ENCODE data around the gene FGG.

DNA sequence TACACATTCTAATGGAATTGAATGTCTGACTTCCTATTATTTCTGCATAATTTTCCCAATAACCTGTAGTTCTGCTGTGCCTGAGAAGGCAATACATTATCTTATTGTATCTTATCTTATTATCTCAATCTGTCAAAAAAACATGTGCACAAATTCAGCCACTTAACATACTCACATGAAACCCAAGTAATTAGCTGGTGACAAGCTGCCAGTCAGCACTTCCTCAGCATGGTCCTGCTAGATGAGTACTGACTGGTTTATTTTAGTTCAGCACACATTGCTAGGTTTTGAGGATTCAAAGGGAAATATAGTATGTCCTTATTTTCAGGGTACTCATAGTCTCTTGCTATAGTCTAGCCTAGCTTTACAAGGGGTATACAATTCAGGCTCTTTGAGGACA lies 17.9 kb upstream of the FGG start:
- TF ChIP-seq, protein P1, sequence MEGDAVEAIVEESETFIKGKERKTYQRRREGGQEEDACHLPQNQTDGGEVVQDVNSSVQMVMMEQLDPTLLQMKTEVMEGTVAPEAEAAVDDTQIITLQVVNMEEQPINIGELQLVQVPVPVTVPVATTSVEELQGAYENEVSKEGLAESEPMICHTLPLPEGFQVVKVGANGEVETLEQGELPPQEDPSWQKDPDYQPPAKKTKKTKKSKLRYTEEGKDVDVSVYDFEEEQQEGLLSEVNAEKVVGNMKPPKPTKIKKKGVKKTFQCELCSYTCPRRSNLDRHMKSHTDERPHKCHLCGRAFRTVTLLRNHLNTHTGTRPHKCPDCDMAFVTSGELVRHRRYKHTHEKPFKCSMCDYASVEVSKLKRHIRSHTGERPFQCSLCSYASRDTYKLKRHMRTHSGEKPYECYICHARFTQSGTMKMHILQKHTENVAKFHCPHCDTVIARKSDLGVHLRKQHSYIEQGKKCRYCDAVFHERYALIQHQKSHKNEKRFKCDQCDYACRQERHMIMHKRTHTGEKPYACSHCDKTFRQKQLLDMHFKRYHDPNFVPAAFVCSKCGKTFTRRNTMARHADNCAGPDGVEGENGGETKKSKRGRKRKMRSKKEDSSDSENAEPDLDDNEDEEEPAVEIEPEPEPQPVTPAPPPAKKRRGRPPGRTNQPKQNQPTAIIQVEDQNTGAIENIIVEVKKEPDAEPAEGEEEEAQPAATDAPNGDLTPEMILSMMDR (IDR thresholded peaks at IDR 0.05): no peak
- TF ChIP-seq POLR2A (IDR thresholded peaks at IDR 0.05): no peak

Data from esophagus squamous epithelium (tissue), 4 donors.